ENCODE results near the gene E4F1. TPM values are rescaled to one million over a fixed set of nuclear protein-coding genes. Genes with fewer than 3 reads are reported as not detected.

Gene E4F1
- total and polyA plus RNA-seq, 2 experiments from 2014 or later: 27.7 to 55.4 TPM

GRCh38 chr16:2177101-2177500, 46.3 kb upstream of the E4F1 start:
- DNase-seq (ENCODE audit: low read depth in 1 of 2, low spot score in 1 of 2): no peak
- no peaks in the 10 kb centered on the region for H3K4me1 ChIP-seq (ENCODE audit: low read depth)
- H3K36me3 ChIP-seq: peaks cover 27% of the 10 kb centered on the region
- H3K27me3 ChIP-seq: no peaks in the 10 kb centered on the region
- H3K9me3 ChIP-seq (ENCODE audit: low read depth): no peaks in the 10 kb centered on the region
- no peak overlapping the region for H3K4me3 ChIP-seq
- TF ChIP-seq, protein P1, sequence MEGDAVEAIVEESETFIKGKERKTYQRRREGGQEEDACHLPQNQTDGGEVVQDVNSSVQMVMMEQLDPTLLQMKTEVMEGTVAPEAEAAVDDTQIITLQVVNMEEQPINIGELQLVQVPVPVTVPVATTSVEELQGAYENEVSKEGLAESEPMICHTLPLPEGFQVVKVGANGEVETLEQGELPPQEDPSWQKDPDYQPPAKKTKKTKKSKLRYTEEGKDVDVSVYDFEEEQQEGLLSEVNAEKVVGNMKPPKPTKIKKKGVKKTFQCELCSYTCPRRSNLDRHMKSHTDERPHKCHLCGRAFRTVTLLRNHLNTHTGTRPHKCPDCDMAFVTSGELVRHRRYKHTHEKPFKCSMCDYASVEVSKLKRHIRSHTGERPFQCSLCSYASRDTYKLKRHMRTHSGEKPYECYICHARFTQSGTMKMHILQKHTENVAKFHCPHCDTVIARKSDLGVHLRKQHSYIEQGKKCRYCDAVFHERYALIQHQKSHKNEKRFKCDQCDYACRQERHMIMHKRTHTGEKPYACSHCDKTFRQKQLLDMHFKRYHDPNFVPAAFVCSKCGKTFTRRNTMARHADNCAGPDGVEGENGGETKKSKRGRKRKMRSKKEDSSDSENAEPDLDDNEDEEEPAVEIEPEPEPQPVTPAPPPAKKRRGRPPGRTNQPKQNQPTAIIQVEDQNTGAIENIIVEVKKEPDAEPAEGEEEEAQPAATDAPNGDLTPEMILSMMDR (IDR thresholded peaks at IDR 0.05; ENCODE audit: low read depth, low read length): no peak
- H3K27ac ChIP-seq: no peak overlapping the region

- Histone ChIP-seq H3K4me3 (no peak overlapping the region), H3K4me1 (ENCODE audit: low read depth) (no peaks in the 10 kb centered on the region), H3K9me3 (ENCODE audit: low read depth) (no peaks in the 10 kb centered on the region), H3K27ac (no peak overlapping the region), H3K27me3 (no peaks in the 10 kb centered on the region), H3K36me3 (peaks cover 27% of the 10 kb centered on the region)
- TF ChIP-seq, protein P1 (IDR thresholded peaks at IDR 0.05; ENCODE audit: low read depth, low read length): no peak
- DNase-seq (ENCODE audit: low read depth in 1 of 2, low spot score in 1 of 2): no peak
Observed at GRCh38 chr16:2177561-2177960, 45.8 kb upstream of the E4F1 start.

- DNase-seq (ENCODE audit: low read depth in 1 of 2, low spot score in 1 of 2): peak; percentile 38 to 44
Observed at GRCh38 chr16:2178321-2179106, 44.9 kb upstream of the E4F1 start.

DNA sequence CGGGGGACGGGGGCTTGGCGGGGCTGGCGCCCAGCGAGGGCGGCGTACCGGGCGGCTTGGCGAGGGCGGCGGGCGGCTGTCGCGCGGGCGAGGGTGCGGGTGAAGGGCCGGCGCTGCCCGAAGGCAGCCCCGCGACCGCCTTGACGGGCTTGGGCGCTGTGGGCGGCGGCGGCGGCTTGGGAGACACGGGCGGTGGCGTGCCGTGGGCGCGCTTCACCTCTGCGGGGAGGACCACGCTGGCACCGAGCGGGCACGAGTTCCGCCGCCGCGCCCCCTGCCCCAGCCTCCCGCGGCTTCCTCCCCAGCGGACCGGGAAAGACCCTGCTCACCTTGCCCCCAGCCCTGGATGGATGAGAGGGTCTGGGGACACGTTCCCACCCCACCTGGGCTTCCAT, 44.3 kb upstream of the E4F1 start:
- Histone ChIP-seq H3K4me1 (ENCODE audit: low read depth) (no peaks in the 10 kb centered on the region), H3K4me3 (no peak overlapping the region), H3K9me3 (ENCODE audit: low read depth) (no peaks in the 10 kb centered on the region), H3K27ac (no peak overlapping the region), H3K36me3 (peaks cover 16% of the 10 kb centered on the region), H3K27me3 (no peaks in the 10 kb centered on the region)
- no peak for DNase-seq (ENCODE audit: low read depth in 1 of 2, low spot score in 1 of 2)
- TF ChIP-seq, protein P1 (IDR thresholded peaks at IDR 0.05; ENCODE audit: low read depth, low read length): no peak

More at GRCh38 chr16:2178321-2179106, 44.9 kb upstream of the E4F1 start:
- no peak overlapping the region for H3K27ac ChIP-seq
- TF ChIP-seq, protein P1 (IDR thresholded peaks at IDR 0.05; ENCODE audit: low read depth, low read length): no peak
- H3K27me3 ChIP-seq: no peaks in the 10 kb centered on the region
- no peaks in the 10 kb centered on the region for H3K9me3 ChIP-seq (ENCODE audit: low read depth)
- no peaks in the 10 kb centered on the region for H3K4me1 ChIP-seq (ENCODE audit: low read depth)
- no peak overlapping the region for H3K4me3 ChIP-seq
- H3K36me3 ChIP-seq: peaks cover 22% of the 10 kb centered on the region

DNA sequence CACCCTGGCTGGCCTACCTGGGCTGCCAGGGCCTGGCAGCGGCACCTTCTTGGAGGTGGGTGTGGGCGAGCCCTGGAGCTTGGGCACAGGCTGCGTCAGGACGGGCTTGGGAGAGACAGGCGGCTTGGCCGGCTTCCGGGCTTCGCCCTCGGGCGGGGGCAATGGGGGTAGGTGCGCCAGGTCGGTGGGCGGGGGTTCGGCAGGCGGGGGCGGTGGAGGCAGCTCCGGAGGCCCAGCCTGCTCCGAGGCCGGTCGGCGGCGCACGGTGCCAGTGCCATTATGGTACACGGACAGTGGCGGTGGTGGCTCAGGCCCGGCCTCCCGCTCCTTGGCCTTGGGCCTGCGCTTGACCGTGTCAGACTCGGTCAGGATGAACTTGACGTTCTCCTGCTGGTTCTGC, 43.8 kb upstream of the E4F1 start:
- Histone ChIP-seq H3K9me3 (ENCODE audit: low read depth) (no peaks in the 10 kb centered on the region), H3K4me3 (no peak overlapping the region), H3K4me1 (ENCODE audit: low read depth) (no peaks in the 10 kb centered on the region), H3K27ac (no peak overlapping the region), H3K27me3 (no peaks in the 10 kb centered on the region), H3K36me3 (peaks cover 12% of the 10 kb centered on the region)
- DNase-seq (ENCODE audit: low read depth in 1 of 2, low spot score in 1 of 2): no peak
- TF ChIP-seq, protein P1 (IDR thresholded peaks at IDR 0.05; ENCODE audit: low read depth, low read length): no peak

All from cardiac muscle cell (in vitro differentiated cells and primary cell).